DMS 273 treated with DMSO at 0.1 percent for 48 hours (cell line): ENCODE data around the gene ACTR6.
"Not testable (repeated sequence)": the region's sequence is repeated elsewhere in the genome, so short reads cannot be mapped to it uniquely, and the experiment has no call there.

ENCODE experiments used
- DNase-seq: peaks from one replicate; lab custom pipeline; 2025; lab: John Stamatoyannopoulos, UW

The ACTR6 gene

GRCh38 chr12:100200463-100201181 lies at the start of gene ACTR6:
ACTR6 (plus strand) TSS chr12:100200815; CDS start chr12:100200852, 37 bp downstream.
- peak; percentile 84 for DNase-seq

- no peak for DNase-seq
These were observed 48.8 kb upstream of the ACTR6 start for GRCh38 chr12:100151769-100152168.

- no peak for DNase-seq
These were observed 47.5 kb upstream of the ACTR6 start for GRCh38 chr12:100153131-100153530.

GRCh38 chr12:100154474-100155247 lies 46.0 kb upstream of the ACTR6 start:
- no peak for DNase-seq

DNA sequence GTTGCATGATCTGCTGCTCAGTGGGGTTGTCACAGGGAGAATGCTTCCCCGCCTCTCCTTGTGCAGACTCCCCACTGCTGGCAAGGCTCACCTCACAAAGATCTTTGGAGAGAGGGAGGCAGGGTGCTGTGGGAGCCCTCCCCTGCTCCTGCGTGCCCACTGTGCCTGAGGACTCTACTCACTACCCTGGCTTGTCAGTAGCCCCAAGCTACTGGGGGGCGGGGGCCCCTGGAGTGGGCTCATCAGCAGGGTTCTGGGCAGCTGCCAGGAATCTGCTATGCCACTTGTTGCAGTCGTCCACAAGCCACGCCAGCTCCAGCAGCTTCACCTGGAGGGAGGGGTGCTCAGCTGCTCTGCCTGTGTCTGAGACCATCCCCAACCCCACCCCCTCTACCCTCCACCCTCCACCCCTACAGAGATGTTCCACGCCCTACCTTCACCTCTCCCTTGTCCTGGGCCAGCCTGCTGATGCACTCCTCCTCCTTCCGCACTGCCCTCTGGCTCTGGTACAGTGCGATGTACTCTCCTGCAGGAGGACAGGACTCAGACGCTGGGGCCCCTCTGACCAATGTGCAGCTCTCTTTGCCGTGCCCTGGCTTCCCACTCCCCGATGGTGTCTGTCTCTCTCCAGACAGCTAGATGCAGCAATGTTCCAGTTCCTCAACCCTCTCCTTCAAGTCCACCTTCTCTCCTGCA lies 43.7 kb upstream of the ACTR6 start:
- no peak for DNase-seq

- DNase-seq: no peak
These were observed 43.2 kb upstream of the ACTR6 start for GRCh38 chr12:100157427-100157821.

DNA sequence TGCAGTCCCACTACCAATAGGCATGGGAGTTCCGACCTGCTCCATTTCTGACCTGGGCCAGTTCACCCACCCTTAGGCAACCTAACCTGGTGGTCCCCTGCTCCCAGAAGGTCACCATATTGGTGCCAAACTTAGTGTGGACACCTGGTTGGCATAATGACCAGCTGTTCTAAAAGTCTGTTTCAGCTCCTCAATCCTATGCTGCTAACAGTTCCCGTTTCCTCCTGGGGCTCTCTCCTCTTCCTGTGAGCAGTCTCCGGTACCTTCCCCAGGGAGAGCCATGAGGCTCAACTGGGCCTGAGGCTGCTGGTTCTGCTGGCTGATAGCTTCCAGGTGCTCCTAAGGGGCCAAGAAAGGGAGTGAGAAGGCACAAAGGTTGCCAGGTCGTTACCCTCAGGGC lies 42.1 kb upstream of the ACTR6 start:
- no peak for DNase-seq

DNA sequence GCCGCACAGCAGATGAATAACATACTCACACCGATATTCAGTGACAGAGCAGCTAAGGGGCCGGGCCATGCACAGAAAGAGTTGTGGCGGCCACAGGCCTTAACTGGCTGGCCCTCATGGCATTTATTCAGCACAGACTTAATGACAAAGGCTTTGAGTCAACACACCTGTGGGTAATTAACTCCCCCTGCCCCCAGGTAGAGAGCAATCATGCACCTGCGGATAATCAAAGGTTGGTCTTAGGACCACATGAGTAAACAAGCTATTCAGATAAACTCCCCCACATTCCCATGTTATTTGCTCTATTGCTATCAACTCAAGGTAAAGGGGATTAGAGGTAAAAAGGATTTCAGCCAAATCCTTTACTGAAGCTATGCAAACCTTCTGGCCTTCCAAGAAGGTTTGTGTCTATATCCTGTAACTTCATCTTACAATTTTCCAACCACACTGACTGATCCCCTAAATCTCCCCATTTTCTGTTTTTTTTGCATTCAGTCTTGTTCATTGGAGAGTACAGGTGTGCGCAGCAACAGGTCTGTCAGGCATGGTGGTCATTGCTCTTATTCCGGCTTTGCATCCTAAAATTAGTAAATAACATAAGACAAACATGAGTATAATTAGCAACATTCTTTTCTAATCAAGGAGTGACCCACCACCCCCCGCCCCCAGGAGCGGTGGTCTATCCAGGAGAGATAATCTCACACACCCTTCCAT lies 41.1 kb upstream of the ACTR6 start:
- DNase-seq: no peak

GRCh38 chr12:100163416-100164152 lies 37.0 kb upstream of the ACTR6 start:
- peak; percentile 55 for DNase-seq

- DNase-seq: no peak
These were observed 36.4 kb upstream of the ACTR6 start for GRCh38 chr12:100164153-100164704.

DNA sequence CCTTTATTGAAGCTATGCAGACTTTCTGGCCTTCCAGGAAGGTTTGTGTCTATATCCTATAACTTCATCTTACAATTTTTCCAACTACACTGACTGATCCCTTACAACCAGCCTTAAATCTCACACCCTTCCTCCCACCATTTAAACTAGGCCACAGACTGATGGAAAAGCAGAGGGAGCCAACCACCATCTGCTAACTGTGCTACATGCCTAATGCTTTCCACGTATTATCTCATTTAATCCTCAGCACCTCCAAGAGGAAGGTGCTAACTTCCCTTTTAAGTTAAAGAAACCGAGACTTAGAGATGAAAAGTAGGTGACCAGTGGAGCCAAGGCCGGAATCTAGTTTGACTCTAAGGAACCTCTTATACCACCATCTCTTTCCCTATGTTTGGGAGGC lies 35.3 kb upstream of the ACTR6 start:
- DNase-seq: no peak

- DNase-seq: no peak
These were observed 34.4 kb upstream of the ACTR6 start for GRCh38 chr12:100166232-100166631.

DNA sequence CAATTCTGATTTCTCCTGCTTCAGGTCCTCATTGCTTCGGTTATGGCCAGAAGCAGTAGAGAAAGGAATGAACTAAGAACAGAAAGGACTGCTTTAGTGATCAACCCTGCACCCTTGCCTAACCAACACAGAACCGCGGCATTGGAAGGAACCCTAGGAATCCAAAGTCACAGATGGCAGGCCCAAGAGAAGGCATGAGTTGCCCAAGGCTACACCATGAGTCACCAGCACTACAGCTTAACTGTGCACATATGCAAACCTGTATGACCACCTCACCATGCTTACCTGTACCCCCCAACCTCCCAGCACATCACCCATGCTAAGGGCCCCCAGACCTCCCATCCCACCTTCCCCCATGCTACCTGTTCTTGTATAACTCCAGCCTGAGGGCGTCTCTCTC lies 32.1 kb upstream of the ACTR6 start:
- no peak for DNase-seq

- no peak for DNase-seq
These were observed 31.3 kb upstream of the ACTR6 start for GRCh38 chr12:100169345-100169744.

GRCh38 chr12:100170313-100170858 lies 30.2 kb upstream of the ACTR6 start:
- no peak for DNase-seq

GRCh38 chr12:100171248-100171647 lies 29.4 kb upstream of the ACTR6 start:
- DNase-seq: no peak

DNA sequence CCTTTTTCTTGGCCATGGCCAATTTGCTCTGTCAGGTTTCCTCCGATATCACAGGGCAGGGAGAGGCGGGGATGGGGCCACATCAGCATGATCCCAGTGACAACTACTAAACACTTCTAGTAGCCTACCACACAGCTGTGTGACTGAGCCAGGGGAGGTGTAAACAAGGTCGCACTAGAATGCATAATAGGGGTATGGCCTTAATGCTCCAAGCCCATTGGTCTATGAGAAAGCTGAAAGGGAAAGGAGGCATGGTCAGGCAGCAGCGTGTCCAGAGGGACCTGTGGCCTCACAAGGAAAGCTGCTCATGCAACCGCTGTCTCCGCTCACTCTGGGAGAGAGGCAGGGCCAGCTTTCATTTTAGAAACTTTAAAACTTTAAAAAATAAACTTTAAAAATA lies 27.5 kb upstream of the ACTR6 start:
- DNase-seq: no peak

- DNase-seq: no peak
These were observed 26.1 kb upstream of the ACTR6 start for GRCh38 chr12:100174495-100174894.

DNA sequence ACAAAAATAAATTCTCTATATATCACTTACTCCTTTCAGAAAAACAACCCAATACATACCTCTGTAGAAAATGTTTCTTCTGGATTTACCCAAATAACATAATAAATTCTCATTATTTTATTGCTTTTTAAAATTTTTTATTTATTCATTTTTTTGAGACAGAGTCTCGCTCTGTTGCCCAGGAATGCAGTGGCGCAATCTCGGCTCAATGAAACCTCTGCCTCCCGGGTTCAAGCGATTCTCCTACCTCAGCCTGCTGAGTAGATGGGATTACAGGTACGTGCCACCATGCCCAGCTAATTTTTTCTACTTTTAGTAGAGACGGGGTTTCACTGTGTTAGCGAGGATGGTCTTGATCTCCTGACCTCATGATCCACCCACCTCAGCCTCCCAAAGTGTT lies 24.1 kb upstream of the ACTR6 start:
- not testable (repeated sequence) for DNase-seq

- DNase-seq: no peak
These were observed 21.4 kb upstream of the ACTR6 start for GRCh38 chr12:100179252-100179651.
